COLO668 (cell line): ENCODE measurements around the gene EFCAB14.
A peak's percentile ranks its signal among the peaks of the same experiment; 100 is the strongest.
"Not testable (repeated sequence)": the region's sequence is repeated elsewhere in the genome, so short reads cannot be mapped to it uniquely, and the experiment has no call there.

Experiments used
- DNase-seq: peaks from one replicate; lab custom pipeline; 2025; ENCODE audit not compliant: unreplicated experiment; lab: John Stamatoyannopoulos, UW

EFCAB14 gene

DNA sequence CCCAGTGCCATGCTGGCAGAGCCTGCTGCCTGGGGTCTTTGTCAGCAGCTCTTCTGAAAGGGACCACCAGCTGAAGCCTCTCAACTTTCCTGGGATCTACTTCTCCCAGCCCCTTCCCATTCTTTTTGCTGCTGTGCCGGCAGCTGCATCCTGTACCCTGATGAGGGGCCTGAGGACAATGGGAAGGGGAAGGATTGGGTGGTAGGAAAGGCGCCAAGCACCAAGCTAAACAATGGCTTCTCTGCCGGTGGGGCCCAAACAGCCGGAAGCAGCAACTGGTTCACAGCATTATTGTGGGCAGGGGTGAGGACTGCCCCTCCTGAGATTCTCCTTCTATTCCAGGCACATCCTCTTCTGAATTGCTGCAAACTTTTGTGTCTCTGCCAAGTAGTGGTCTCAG lies 5.0 kb upstream of the EFCAB14 start:
- DNase-seq: no peak

DNA sequence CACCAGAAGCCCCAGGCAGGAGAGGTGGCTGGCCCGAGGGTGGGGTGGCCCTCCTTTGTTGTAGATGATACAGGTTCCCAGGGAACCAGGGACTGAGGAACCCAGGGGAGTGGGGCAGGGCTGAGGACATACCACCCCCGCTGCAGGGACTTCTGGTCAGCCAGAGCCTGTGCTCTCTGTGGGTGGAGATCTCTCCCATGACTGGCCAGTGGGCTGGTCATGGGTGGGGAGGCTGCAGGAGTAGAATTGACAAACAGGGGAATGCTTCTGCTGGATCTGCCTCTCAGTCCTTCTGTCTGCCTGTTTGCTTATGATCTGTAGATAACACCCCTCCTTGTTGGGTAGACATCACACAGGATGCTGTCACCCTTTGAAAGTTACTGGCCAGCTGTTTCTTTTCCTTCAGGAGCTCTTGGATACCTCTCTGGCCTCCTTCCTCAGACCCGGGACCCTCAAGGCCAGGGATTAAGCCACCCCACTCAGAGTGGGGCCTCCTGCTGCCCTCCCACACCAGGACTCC lies 2.8 kb upstream of the EFCAB14 start:
- DNase-seq: no peak

DNA sequence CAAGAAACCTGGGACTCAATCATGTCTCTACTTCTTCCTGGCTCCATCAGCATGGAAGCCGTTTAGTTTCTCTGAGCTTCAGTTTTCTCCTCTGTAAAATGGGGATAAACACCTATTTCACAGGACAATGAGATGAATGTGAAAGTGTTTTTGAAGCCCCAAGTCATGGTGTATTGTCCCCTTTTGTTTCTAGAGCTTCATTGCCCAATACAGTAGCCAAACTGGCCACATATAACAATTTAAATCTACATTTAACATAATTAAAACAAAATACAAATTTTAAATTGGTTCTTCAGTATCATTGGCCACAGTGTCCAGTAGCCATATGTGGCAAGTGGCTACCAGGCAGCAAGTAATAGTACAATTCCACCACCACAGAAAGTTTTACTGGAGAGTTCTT lies 2.3 kb upstream of the EFCAB14 start:
- no peak for DNase-seq

DNA sequence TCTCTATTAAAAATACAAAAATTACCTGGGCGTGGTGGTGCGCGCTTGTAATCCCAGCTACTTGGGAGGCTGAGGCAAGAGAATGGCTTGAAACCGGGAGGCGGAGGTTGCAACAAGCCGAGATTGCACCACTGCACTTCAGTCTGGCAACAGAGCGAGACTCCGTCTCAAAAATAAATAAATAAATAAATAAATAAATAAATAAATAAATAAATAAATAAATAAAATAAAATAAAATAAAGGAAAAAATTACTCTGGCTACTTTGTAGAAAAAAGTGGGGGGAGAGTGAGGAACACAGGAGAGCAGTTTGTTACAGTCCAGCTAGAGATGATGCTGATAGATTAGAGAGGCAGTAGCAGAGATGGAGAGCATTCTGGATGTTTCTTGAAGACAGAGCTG lies 1.4 kb upstream of the EFCAB14 start:
- DNase-seq: not testable (repeated sequence)

DNA sequence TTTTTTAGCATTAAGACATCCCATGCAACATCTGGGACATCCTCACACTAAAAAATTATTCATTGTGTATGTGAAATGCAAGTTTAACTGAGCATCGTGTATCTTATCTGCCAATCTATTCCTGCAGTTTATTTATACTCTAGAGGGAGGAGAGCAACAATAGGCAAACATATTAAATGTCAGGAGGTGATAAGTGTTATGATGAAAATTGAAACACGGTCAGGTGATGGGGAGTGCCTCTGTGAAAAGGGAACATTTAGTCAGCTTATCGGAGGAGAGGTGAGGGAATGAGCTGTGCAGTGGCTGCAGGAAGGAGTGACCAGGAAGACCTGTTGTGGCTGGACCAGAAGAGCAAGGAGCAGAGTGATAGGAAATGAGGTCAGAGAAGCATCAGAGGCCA lies 775 bp upstream of the EFCAB14 start:
- DNase-seq: peak; percentile 51

DNA sequence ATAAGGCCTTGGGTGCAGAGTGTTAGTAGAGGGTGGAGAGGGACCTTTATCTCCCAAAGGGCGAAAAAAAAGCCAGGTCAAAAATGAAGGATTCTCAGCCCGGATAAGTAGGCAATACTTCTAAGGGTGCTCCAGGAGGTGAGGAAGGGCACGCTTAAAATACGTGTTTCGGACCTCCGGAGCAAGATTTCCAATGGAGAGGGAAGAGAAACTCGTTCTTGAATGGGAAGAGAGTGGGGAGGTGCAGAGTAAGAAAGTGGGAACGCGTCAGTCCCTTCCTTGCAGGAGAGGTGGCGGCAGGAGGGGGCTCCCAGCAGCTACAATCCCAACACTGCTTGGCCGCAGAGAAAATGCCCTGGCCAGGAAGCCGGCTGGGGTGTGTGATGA lies 581 bp downstream of the EFCAB14 start:
- DNase-seq: no peak

DNA sequence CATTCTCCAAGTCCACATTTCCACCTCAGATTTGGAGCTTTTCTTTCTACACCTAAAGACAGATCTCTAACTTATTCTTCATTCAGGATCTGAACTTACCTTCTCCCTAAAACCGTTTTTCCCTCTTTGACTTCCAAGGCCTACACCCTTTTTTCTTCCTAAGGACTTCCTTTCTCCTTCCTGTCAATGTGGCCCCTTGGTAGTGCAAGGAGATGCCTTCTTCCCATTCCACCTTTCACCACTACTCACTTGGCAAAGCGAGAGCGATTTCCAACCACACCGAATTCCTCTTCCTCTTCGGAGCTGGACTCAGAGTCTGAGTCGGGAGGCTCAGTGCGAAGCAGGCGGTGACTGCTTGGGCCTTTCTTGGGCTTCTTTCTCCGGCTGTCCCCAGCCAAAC lies 1.3 kb downstream of the EFCAB14 start:
- no peak for DNase-seq

DNA sequence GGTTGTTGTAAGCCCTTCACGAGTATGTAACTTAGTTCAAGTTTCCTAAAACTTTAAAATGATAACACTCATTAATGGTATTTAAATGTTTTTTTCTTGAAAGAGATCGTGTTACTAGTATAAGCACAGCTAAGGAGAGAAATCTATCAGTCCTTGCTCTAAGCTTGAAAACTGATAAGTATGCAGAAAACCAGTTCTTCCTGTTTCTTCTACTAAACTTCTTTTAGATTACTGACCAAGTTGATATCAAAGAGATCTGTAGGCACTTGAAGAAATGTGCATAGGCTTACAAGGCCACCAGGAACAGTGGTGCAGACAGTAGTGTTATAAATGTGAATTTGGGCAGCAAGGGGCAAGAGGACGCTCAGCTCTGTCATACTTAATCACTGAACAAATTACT lies 3.9 kb downstream of the EFCAB14 start:
- no peak for DNase-seq

DNA sequence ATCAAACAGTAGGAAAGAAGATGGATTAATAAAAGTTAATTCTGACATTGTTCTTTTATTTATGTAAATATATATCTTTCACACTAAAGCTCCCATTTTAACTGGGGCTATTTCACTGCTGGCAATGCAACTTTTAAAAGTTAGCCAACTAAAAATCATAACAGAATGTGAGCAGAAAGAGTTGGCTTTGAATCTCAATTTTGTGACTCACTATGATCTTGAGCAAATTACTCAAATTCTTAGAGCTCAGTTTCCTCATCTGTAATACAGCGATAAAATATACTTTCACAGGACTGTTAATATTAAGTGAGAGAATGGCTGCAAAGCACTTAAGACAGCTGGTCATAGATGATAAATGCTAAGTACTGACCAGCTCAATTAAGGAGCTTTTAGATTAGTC lies 10.8 kb downstream of the EFCAB14 start:
- no peak for DNase-seq

DNA sequence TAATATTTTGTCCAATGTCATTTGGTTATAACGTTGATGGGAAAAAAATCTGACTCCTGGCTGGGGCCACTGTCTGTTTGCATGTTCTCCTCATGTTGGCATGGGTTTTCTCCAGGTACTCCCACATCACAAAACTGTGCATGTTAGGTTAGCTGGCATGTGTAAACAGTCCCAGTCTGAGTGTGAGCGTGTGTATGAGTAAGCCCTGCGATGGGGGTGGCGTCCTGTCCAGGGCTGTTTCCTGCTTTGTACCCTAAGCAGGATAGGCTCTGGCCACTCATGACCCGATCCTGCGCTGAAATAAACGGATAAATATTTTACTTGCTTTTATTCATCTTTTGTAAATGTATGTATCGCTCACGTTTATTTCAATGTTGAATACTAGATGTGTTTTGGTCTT lies 13.5 kb downstream of the EFCAB14 start:
- DNase-seq: no peak

DNA sequence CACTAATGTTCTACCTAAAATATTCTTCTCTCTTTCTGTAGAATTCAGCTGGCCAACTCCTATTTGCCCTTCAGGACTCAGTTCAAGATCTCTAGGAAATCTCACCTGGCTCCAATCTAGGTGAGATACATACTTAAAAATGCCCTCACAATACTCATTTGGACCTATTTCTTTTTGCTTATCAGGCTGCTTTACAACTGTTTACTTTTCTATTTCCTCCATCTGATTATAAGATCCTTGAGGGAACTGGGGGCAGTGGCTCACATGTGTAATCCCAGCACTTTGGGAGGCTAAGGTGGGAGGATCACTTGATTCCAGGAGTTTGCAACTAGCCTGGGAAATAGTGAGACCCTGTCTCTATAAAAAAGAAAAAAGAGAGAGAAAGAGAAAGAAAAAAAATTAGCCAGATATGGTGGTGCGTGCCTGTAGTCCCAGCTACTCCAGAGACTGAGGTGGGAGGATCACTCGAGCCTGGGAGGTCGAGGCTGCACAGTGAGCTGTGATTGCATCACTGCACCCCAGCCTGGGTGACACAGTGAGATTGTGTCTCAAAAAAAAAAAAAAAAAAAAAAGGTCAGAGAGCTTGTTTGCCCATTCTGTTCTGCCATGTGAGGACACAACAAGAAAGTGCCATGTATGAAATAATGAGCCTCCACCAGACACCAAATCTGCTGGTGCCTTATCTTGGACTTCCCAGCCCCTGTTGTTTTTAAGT lies 14.8 kb downstream of the EFCAB14 start:
- no peak for DNase-seq

DNA sequence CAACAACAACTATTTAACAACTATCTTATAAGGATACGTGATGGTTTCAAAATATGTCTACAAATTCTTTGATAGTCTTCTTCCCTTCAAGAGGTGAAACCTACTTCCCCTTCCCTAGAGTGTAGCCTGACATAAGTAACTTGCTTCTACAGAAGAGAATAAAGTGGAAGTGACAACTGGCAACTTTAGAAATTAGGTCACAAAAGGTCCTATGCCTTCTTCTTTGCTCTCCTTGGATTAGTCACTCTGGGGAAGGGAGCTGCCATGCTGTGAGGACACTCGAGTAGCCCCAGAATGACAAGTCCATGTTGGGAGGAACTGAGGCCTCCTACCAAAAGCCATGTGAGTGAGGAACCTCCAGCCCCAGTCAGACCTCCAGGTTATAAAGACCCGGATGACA lies 19.2 kb downstream of the EFCAB14 start:
- DNase-seq: no peak

DNA sequence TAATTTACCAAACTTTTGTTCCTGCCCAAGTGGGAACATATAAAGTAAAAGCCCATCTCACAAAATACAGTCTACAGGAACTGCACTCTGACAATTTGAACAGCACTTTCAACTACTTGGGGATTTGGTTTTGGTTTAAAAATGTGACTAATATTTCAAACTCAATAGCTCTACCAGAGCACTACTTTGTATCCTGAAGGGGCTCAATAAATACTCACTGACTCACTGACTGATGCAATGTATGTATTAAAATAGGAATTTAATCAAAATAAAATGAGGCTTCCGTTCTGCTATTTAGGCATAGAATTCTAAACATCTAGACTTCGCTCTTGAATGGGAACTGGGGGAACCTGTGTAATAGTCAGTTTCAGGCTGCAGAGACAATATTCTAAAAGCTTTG lies 21.9 kb downstream of the EFCAB14 start:
- no peak for DNase-seq

DNA sequence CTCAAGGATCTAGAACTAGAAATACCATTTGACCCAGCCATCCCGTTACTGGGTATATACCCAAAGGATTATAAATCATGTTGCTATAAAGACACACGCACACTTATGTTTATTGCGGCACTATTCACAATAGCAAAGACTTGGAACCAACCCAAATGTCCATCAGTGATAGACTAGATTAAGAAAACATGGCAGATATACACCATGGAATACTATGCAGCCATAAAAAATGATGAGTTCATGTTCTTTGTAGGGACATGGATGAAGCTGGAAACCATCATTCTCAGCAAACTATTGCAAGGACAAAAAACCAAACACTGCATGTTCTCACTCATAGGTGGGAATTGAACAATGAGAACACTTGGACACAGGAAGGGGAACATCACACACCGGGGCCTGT lies 24.2 kb downstream of the EFCAB14 start:
- not testable (repeated sequence) for DNase-seq

DNA sequence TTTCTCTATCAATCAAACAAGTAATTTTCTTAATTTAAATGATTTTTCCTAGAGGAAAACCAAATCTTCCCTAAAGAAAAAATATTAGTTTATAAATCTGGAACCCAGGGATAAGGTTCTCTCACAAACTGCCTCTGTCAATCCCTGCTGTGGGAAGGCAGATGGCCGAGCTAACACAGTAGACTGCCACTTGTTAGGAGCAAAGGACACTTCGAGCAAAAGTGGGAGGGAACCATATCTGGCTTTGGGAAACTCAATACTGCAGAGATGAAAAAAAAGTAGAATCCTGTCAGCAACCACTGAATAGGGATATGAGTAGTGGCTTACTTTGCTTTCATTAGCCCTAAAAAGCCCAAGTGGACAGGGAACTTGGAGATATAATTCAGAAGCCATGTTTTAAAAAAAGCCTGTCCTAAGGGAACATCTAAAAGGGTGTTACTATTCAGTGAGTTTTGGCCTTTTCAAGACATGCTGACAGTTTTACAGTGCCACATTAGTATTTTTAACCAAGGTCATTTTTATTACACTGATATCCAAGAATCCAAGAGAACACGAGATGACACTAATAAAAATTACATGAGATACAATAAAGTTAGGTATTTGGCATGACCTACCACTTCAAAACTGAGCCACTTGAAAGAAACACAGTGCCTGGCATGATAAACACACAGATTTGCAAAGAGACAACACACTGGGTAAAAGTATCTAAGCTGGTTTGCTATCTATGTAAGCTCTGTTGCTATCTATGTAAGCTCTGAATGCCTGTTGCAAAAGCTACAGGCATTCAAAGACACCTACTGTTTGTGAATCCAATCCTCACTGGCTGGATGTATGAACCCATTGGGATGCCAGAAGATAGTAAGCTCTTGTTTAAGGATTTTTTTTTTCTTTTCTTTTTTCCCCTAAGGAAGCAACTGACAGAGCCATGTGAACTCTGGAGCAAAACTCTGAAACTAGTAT lies 25.8 kb downstream of the EFCAB14 start:
- DNase-seq: no peak

DNA sequence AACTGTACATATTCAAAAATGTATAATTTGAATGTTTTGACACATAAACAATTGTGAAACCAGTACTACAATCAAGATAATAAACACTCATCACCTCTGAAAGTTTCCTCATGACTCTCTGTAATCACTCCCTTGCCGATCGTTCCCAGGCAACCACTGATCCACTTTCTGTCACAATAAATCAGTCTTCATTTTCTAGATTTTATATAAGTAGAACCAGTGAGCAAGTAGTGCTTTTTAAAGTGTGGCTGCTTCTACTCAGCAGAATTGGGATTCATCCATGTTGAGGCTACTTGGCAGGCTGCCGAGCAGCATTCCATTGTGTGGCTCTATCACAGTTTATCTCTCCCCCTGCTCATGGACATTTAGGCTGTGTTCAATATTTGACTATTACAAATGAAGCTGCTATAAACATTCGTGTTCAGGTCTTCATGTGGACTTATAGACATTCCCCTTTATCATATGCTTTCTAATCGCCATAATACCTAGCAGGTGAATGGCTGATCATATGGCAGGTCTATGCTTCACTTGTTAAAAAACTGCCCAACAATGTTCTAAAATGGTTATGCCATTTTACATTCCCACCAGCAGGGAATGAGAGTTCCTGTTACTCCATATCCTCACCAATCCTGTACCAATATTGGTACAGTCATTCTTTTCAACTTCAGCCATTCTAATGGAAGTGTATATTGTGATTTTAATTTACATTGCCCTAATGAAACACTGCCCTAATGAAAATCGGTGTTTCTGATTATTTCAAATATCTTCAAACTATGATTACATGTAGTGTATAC lies 26.7 kb downstream of the EFCAB14 start:
- no peak for DNase-seq

DNA sequence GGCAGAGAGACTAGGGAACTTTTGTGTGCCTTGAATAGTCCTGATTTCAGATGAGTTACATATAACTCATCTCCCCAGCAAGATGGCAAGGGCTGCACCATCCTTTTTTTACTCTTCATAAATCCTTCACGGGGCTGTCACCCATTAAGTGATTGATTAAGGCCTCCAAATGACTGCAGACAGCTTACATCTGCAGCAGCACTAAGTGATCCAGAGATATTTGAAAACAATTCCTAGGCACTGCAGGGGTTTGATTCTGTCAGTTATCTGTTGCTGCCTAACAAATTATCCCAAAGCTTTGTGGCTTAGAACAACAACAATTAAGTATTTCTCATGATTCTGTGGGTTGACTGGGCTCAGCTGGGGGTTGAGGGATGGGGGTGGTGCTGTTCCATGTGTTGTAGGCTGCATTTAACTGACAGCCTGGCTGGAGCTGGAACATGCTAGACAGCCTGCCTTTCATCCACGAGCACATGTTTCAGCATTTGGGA lies 27.9 kb downstream of the EFCAB14 start:
- no peak for DNase-seq

DNA sequence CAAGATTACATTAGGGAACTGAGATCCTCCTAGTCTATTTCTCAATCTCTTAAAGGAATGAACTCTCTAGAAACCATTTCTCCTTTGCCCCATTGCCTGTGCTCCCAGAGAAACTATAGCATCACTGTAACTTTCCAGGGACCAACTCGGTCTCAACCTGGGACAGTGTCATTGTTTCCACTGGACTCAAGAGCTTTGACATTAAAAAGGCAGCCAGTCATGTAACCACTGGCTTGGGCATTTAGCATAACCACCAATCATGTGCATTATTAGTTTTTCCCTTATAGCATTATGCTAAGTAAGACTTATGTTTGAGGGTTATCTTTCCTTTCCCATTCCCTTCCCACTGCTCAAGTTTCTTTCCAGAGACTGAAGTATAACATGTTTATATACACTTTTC lies 29.0 kb downstream of the EFCAB14 start:
- no peak for DNase-seq

DNA sequence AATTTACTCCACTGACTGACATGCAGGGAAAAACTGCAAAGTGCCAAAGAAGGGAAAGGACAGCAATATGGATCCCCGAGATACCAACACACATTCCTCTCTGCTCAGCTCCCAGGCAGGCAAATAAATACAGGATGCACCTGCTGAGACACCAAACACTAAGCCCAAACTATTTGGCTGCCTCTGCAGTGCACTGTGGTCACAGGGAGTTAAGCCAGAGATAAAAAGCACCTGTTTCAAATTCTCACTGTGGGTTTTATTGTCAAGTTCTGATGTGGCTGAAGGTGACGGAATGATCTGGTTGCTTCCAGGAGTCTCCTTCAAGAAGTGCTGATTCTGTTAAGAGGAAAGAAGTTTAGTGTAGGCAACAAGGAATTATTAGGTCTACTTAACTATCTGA lies 29.6 kb downstream of the EFCAB14 start:
- no peak for DNase-seq

DNA sequence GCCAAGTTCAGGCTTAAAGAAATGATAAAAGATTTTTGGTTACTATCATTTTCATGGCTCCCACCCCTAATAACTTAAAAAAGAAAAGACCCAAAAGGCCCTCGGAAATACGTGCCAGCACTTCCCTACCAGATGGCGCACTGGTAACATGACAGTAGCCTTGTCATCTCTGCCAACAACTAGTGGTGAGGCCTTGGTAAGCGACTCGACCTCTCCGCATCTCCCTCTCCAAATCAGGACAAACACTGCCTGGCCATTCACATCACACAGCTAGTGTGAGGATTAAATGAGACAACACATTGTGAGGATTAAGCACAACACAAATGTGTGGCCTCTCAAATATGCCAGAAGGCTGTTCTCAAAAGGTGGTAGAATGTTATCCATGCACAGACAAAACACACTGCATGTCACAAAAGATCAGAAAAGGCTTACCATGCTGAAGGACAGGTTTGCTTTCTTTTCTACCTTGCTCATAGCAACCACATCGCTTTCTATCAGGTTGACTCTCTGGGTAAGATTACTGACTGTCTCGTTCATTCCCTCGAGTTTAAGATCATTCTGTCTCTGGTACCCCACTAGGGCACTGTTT lies 30.9 kb downstream of the EFCAB14 start:
- no peak for DNase-seq
